ENCODE data around the gene DDR2.

DNA sequence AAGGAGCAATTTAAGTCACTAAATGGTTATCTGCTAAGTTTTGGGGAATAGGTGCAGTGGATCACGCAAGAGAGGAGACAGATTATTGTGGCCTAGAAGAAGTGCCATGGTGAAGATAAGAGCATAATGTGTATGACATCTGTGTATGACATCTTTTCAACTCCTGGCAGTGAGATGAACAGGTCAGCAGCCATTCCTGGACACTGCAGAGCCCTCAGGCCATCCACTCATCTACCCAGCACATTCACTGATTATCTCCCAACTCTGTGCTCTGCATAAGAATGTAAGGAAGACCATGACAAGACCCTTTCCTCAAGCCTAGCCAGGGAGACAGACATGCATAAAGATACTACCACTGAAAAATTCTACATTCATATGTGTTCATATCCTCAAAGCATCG is 73.7 kb downstream of the DDR2 start:
- TF ChIP-seq, protein P1, sequence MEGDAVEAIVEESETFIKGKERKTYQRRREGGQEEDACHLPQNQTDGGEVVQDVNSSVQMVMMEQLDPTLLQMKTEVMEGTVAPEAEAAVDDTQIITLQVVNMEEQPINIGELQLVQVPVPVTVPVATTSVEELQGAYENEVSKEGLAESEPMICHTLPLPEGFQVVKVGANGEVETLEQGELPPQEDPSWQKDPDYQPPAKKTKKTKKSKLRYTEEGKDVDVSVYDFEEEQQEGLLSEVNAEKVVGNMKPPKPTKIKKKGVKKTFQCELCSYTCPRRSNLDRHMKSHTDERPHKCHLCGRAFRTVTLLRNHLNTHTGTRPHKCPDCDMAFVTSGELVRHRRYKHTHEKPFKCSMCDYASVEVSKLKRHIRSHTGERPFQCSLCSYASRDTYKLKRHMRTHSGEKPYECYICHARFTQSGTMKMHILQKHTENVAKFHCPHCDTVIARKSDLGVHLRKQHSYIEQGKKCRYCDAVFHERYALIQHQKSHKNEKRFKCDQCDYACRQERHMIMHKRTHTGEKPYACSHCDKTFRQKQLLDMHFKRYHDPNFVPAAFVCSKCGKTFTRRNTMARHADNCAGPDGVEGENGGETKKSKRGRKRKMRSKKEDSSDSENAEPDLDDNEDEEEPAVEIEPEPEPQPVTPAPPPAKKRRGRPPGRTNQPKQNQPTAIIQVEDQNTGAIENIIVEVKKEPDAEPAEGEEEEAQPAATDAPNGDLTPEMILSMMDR (IDR thresholded peaks at IDR 0.05): no peak
- no peak for TF ChIP-seq POLR2A (IDR thresholded peaks at IDR 0.05)
